Psoas muscle (tissue), 8 donors: Measurements from ENCODE around the gene STK36. TPM values are rescaled to one million over a fixed set of nuclear protein-coding genes. Genes with fewer than 3 reads are reported as not detected.

Source experiments
- ATAC-seq, 4 donors: fragments of 200-7000 bp; cut with Tn5 transposase; one replicate each; pipeline ENCODE4 v1.9.1; 2020; ENCODE audit warnings: moderate library complexity in 3 of 4, mild to moderate bottlenecking in 2 of 4
- DNase-seq, 2 donors: peaks; one replicate each; pipeline ENCODE4 v3.0.0-alpha.2; 2020
- H3K27ac ChIP-seq: fragments of 200-600 bp; one replicate; pipeline ENCODE4 v1.8.0; 2022
- H3K27me3 ChIP-seq, 3 donors: fragments of 200-600 bp in 1 of 3; one replicate each; pipeline versions ENCODE4 v1.6.1 to v1.8.0; 2013 to 2022; ENCODE audit warnings: low read length in 2 of 3, mild to moderate bottlenecking in 2 of 3, moderate library complexity in 1 of 3; ENCODE audit not compliant: insufficient read depth in 3 of 3
- H3K36me3 ChIP-seq, 2 donors: fragments of 200-600 bp in 1 of 2; one replicate each; pipeline versions ENCODE4 v1.6.1 to v1.8.0; 2013 to 2022; ENCODE audit warnings: low read depth in 1 of 2, mild to moderate bottlenecking in 1 of 2, moderate library complexity in 1 of 2; ENCODE audit not compliant: insufficient read depth in 1 of 2
- H3K4me1 ChIP-seq: fragments of 200-600 bp; one replicate; pipeline ENCODE4 v1.8.0; 2022
- H3K4me3 ChIP-seq: fragments of 200-600 bp; one replicate; pipeline ENCODE4 v1.8.0; 2022; ENCODE audit warnings: mild to moderate bottlenecking
- H3K9me3 ChIP-seq: fragments of 200-600 bp; one replicate; pipeline ENCODE4 v1.8.0; 2022
- WGBS, 3 donors: extraction: QIAGEN DNeasy Blood & Tissue Kit; methylation state at CpG; one replicate each; pipeline versions ENCODE4 v1.1.6 to v1.1.7; 2013; 5-methylcytosine and 5-hydroxymethylcytosine counted together
- intact Hi-C, 2 donors: fragments of 100-400 bp; cut with DNase I; formaldehyde crosslinking; loops; one replicate each; pipeline versions ENCODE4 v1.11.0 to v1.14.2; 2022
- polyA plus RNA-seq, 3 donors: library from polyadenylated mRNA; stranded (reverse); fragments of 200-250 nt; gene quantifications; one replicate each; pipeline ENCODE4 v1.2.3, GENCODE V29; 2013
- total RNA-seq, 4 donors: library from RNA; stranded (reverse); fragmentation: NEBNext Ultra II Directional in 2 of 4; extraction: Animal tissue kit (Norgen Biotek cat#: 25700) in 2 of 4; gene quantifications; one replicate each; pipeline versions ENCODE4 v1.2.1 to v1.2.4, GENCODE V29; 2021 to 2023
- TF ChIP-seq, protein P1 (sequence below): fragments of 200-600 bp; IDR thresholded peaks from one replicate; pipeline ENCODE4 v1.8.0; 2022; ENCODE audit warnings: antibody characterized with exemption
- donor health status: healthy with polysubstance abuse.
- donor health status: DM: no; HTN: no; CAD: no; lungs with moderate emphysema.
- donor health status: Bipolar disorder and iron deficiency.
- donor health status: healthy.
- donor health status: DM: yes; HTN: yes; CAD: no.
- donor health status: DM: no; HTN: no; CAD: no.
- donor health status: DM: no; HTN: no; CAD: no.
- donor health status: DM: yes; HTN: yes; CAD: no.

The STK36 gene
- total and polyA plus RNA-seq, 7 donors: 3.7 to 11.3 (median 7.3) TPM

DNA sequence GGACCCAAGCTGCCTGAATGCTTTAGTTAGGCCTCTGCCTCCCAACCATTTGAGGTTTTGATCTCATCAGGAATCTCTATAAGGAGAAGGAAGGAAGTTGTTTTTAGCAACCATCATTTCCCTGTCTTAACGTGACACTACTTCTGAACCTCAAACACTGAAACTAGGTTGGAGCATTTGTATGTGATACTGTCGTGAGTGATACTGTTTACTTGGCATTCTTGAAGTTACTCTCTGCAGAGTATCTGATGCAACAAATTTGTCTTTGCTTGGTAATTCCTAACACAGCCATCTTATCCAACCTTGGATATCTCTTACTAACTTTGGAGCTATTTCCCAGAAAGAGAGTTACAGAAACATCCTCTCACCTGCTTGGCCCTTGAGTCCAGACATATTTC, 60.9 kb downstream of the STK36 start:
- TF ChIP-seq, protein P1, sequence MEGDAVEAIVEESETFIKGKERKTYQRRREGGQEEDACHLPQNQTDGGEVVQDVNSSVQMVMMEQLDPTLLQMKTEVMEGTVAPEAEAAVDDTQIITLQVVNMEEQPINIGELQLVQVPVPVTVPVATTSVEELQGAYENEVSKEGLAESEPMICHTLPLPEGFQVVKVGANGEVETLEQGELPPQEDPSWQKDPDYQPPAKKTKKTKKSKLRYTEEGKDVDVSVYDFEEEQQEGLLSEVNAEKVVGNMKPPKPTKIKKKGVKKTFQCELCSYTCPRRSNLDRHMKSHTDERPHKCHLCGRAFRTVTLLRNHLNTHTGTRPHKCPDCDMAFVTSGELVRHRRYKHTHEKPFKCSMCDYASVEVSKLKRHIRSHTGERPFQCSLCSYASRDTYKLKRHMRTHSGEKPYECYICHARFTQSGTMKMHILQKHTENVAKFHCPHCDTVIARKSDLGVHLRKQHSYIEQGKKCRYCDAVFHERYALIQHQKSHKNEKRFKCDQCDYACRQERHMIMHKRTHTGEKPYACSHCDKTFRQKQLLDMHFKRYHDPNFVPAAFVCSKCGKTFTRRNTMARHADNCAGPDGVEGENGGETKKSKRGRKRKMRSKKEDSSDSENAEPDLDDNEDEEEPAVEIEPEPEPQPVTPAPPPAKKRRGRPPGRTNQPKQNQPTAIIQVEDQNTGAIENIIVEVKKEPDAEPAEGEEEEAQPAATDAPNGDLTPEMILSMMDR: no peak
- 31 to 71% (median 39%) methylated on average over 2 of the region's 2 CpGs for WGBS, 3 donors
- Histone ChIP-seq H3K27me3 (no peaks in the 10 kb centered on the region), H3K4me1 (peaks cover 23% of the 10 kb centered on the region), H3K27ac (peak overlapping the region; percentile 47), H3K36me3 (peaks cover 0 to 1% of the 10 kb centered on the region in 2 donors), H3K4me3 (no peak overlapping the region), H3K9me3 (no peaks in the 10 kb centered on the region)
- ATAC-seq: peak in 2 of 4 donors; percentile 29 to 33
- intact Hi-C loops: no loop called here
- DNase-seq: no peak

DNA sequence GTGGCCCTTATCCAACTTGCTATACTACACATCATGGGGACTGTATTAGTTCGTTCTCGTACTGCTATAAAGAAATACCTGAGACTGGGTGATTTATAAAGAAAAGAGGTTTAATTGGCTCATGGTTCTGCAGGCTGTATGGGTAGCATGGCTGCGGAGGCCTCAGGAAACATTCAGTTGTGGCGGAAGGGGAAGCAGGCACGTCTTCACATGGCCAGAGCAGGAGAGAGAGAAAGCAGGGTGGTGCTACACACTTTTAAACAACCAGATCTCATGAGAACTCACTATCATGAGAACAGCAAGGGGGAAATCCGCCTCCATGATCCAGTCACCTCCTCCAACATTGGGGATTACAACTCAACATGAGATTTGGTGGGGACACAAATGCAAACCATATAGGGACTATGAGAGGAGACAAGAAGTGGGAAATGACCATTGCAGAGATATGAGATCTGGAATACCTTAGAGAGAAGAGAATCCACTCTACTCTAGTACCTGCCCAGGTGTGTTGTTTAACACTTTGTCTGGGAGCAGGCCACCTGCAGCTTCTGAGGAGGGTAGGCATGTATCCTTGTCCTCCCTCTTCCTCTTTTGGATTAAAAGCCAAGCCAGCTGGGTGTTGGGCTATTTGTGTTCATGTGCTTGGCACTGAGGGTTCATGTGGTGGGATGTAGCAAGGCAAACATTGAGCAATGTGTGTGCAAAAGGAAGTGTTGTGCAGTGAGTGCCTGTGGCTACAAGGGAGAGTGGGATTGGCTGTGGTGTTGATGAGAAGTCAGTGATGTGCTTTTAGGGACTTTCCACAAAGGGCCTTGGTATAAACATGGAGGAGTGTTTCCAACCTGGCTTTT, 61.5 kb downstream of the STK36 start:
- Histone ChIP-seq H3K4me1 (peaks cover 23% of the 10 kb centered on the region), H3K27me3 (no peaks in the 10 kb centered on the region), H3K27ac (peak overlapping the region; percentile 33), H3K36me3 (peaks cover 0 to 8% of the 10 kb centered on the region in 2 donors), H3K9me3 (no peaks in the 10 kb centered on the region), H3K4me3 (no peak overlapping the region)
- TF ChIP-seq, protein P1: no peak
- DNase-seq (peak in 1 of 2 donors; percentile 21), ATAC-seq (peak; percentile 55 to 89 (median 74))
- 78 to 97% (median 90%) methylated on average over 6 of the region's 6 CpGs for WGBS, 3 donors
- intact Hi-C loops: no loop called here

DNA sequence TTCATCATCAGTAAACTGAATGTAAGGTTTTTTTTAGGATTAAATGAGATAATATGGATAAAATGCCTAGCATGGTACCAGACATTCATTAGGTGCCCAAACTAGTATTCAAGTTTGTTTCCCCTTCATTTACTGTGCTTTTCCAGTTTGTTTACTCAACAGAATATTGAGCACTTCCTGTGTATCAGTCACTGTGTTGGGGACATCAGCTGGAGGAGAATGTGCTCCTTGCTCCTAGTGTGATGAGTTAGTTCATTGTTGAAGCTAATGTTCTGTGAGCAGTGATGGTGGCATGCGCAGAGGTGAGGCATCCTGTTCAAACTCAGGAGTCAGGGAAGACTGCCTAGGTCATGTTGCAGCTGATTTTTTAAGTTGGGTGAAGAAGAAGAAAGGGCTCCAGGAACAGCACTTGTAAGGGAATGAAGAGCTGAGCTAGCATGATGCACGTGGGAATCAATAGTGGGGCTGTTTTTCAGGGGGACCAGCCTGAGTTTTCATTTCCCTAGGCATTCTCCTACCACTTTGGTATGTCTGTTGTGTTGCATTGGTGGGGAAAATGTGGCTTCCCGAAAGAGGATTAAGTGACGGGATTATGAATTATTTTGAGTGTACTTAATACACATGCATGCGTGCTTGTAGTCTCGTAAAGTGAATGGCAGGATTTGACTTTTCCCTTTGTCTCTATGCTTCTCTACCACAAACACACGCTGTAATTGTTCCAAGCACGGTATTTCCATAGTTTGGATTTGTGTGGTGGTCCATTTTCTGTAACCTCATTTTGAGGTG, 62.5 kb downstream of the STK36 start:
- ATAC-seq: no peak
- no peak overlapping the region for H3K27ac ChIP-seq
- H3K36me3 ChIP-seq: peaks cover 0 to 18% of the 10 kb centered on the region in 2 donors
- DNase-seq: no peak
- intact Hi-C loops: no loop called here
- H3K4me1 ChIP-seq: peaks cover 23% of the 10 kb centered on the region
- H3K27me3 ChIP-seq: no peaks in the 10 kb centered on the region
- H3K9me3 ChIP-seq: no peaks in the 10 kb centered on the region
- no peak overlapping the region for H3K4me3 ChIP-seq
- WGBS, 3 donors: 92 to 94% (median 92%) methylated on average over 8 of the region's 8 CpGs
- TF ChIP-seq, protein P1: no peak

DNA sequence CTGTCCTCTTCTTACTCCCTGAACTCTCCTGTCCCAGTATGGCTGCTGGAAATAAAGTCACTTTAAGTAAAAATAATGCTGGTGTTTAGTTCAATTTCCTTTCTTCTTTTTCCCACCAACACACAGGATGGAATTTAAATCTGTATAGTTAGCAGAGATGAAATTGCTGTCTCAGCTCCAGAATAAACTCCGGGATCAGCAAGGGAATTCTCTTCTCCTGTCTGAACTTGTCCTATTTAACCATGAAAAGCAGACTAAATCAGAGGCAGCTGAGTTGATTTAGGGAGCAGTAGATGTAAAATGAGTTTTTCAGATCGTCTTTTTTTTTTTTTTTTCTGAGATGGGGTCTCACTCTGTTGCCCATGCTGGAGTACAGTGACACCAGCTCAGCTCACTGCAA, 64.6 kb downstream of the STK36 start:
- WGBS, 3 donors: 61 to 75% (median 65%) methylated on average over 2 of the region's 2 CpGs
- intact Hi-C loops: no loop called here
- Histone ChIP-seq H3K4me3 (no peak overlapping the region), H3K27me3 (no peaks in the 10 kb centered on the region), H3K9me3 (no peaks in the 10 kb centered on the region), H3K4me1 (peaks cover 20% of the 10 kb centered on the region), H3K36me3 (peaks cover 10 to 39% of the 10 kb centered on the region in 2 donors), H3K27ac (no peak overlapping the region)
- DNase-seq: no peak
- ATAC-seq: no peak
- TF ChIP-seq, protein P1: no peak
